Hair follicle dermal papilla cell (primary cell): Measurements from ENCODE around the gene SF3A1. TPM values are rescaled to one million over a fixed set of nuclear protein-coding genes. Genes with fewer than 3 reads are reported as not detected.

Source experiments
- total RNA-seq: library from RNA; depleted of rRNA; stranded (reverse); fragments of >200 nt; gene quantifications from 2 replicates; pipeline ENCODE4 v1.2.3, GENCODE V29; 2012

The SF3A1 gene
- total RNA-seq = 41.7 and 63.0 TPM in 2 replicates

GRCh38 chr22:30356449-30357235, at the start of gene SF3A1, which contains the start of gene CCDC157:
Gene SF3A1 (minus strand): TSS chr22:30356894. CDS start chr22:30356792, 102 bp downstream.
Gene CCDC157 (plus strand): TSS chr22:30357007. CDS start chr22:30366001, 8,994 bp downstream.

GRCh38 chr22:30396871-30397655, 40.4 kb upstream of the SF3A1 start, which contains the start of gene SEC14L2:
Gene SEC14L2 (plus strand): TSS chr22:30397018. CDS start chr22:30397117, 99 bp downstream.

GRCh38 chr22:30386960-30387827, 30.5 kb upstream of the SF3A1 start, which contains the start of gene RNF215:
Gene RNF215 (minus strand): TSS chr22:30387411. CDS start chr22:30387313, 98 bp downstream.

GRCh38 chr22:30326706-30327362, 29.9 kb downstream of the SF3A1 start, which contains the start of gene TBC1D10A:
Gene TBC1D10A (minus strand): TSS chr22:30326941. CDS start chr22:30326881, 60 bp downstream.

GRCh38 chr22:30289141-30289979, 67.3 kb downstream of the SF3A1 start, which contains the start of gene CASTOR1:
Gene CASTOR1 (minus strand): TSS chr22:30289505. CDS start chr22:30289497, 8 bp downstream.

Other genes starting within 250 kb of the SF3A1 start
- 2.6 and 3.0 TPM in 2 replicates for gene LIF, start 110.1 kb downstream of the SF3A1 start, total RNA-seq
- not detected in 2 replicates for gene OSM, start 90.0 kb downstream of the SF3A1 start, total RNA-seq
- 6.5 and 11.2 TPM in 2 replicates for gene CASTOR1, start 67.4 kb downstream of the SF3A1 start, total RNA-seq
- 31.5 and 36.8 TPM in 2 replicates for gene TBC1D10A, start 30.0 kb downstream of the SF3A1 start, total RNA-seq
- gene CCDC157, start 113 bp upstream of the SF3A1 start, total RNA-seq = 2.3 and 4.1 TPM in 2 replicates
- 18.0 and 22.7 TPM in 2 replicates for gene RNF215, start 30.5 kb upstream of the SF3A1 start, total RNA-seq
- 15.1 and 16.4 TPM in 2 replicates for gene SEC14L2, start 40.1 kb upstream of the SF3A1 start, total RNA-seq
- 4.1 and 5.0 TPM in 2 replicates for gene MTFP1, start 68.9 kb upstream of the SF3A1 start, total RNA-seq
- gene SEC14L3, start 115.1 kb upstream of the SF3A1 start, total RNA-seq = not detected in 2 replicates
- 0.12 and 0.16 TPM in 2 replicates for gene SEC14L4, start 148.8 kb upstream of the SF3A1 start, total RNA-seq
- gene SEC14L6, start 189.8 kb upstream of the SF3A1 start, total RNA-seq = not detected in 2 replicates
- not detected in 2 replicates for gene GAL3ST1, start 217.8 kb upstream of the SF3A1 start, total RNA-seq
- gene PES1, start 235.0 kb upstream of the SF3A1 start, total RNA-seq = 63.1 and 65.1 TPM in 2 replicates